Measurements from ENCODE around the gene ORAI3.
A peak's percentile ranks its signal among the peaks of the same experiment; 100 is the strongest.

ORAI3 gene

GRCh38 chr16:30948667-30949649 lies at the start of gene ORAI3:
ORAI3 (plus strand) TSS chr16:30949068; CDS start chr16:30949290, 222 bp downstream.
- H3K27ac ChIP-seq: peak within 1 kb of the TSS; percentile 60
- no peaks in the 10 kb centered on the region for H3K9me3 ChIP-seq (ENCODE audit: severe bottlenecking)
- peak; percentile 35 for DNase-seq
- no peak for TF ChIP-seq CTCF (IDR thresholded peaks at IDR 0.05; ENCODE audit: low read depth, low read length)
- H3K36me3 ChIP-seq: peaks cover 11% of the 10 kb centered on the region
- H3K27me3 ChIP-seq (ENCODE audit: insufficient read depth, low read depth, severe bottlenecking): no peaks in the 10 kb centered on the region
- peak within 1 kb of the TSS; percentile 61 for H3K4me3 ChIP-seq (ENCODE audit: low read depth, low read length)

GRCh38 chr16:30899794-30900193 lies 49.1 kb upstream of the ORAI3 start:
- Histone ChIP-seq H3K27ac (no peak overlapping the region), H3K9me3 (ENCODE audit: severe bottlenecking) (no peaks in the 10 kb centered on the region), H3K27me3 (ENCODE audit: insufficient read depth, low read depth, severe bottlenecking) (no peaks in the 10 kb centered on the region), H3K36me3 (no peaks in the 10 kb centered on the region), H3K4me3 (ENCODE audit: low read depth, low read length) (no peak overlapping the region)
- no peak for TF ChIP-seq CTCF (IDR thresholded peaks at IDR 0.05; ENCODE audit: low read depth, low read length)
- no peak for DNase-seq

- Histone ChIP-seq H3K36me3 (no peaks in the 10 kb centered on the region), H3K4me3 (ENCODE audit: low read depth, low read length) (no peak overlapping the region)
- no peak for TF ChIP-seq CTCF (IDR thresholded peaks at IDR 0.05; ENCODE audit: low read depth, low read length)
These were observed 48.3 kb upstream of the ORAI3 start for GRCh38 chr16:30900588-30900987.

GRCh38 chr16:30901201-30902028 lies 47.5 kb upstream of the ORAI3 start:
- Histone ChIP-seq H3K4me3 (ENCODE audit: low read depth, low read length) (peak overlapping the region; percentile 47), H3K9me3 (ENCODE audit: severe bottlenecking) (no peaks in the 10 kb centered on the region), H3K27me3 (ENCODE audit: insufficient read depth, low read depth, severe bottlenecking) (no peaks in the 10 kb centered on the region), H3K27ac (peak overlapping the region; percentile 68), H3K36me3 (no peaks in the 10 kb centered on the region)
- DNase-seq: no peak
- TF ChIP-seq CTCF (IDR thresholded peaks at IDR 0.05; ENCODE audit: low read depth, low read length): no peak

More at GRCh38 chr16:30900588-30900987, 48.3 kb upstream of the ORAI3 start:
- Histone ChIP-seq H3K27ac (no peak overlapping the region), H3K27me3 (ENCODE audit: insufficient read depth, low read depth, severe bottlenecking) (no peaks in the 10 kb centered on the region), H3K9me3 (ENCODE audit: severe bottlenecking) (no peaks in the 10 kb centered on the region)
- no peak for DNase-seq

GRCh38 chr16:30902029-30902972 lies 46.6 kb upstream of the ORAI3 start:
- TF ChIP-seq CTCF (IDR thresholded peaks at IDR 0.05; ENCODE audit: low read depth, low read length): peak; percentile 35
- no peaks in the 10 kb centered on the region for H3K27me3 ChIP-seq (ENCODE audit: insufficient read depth, low read depth, severe bottlenecking)
- peak overlapping the region; percentile 47 for H3K4me3 ChIP-seq (ENCODE audit: low read depth, low read length)
- peak; percentile 68 for DNase-seq
- no peaks in the 10 kb centered on the region for H3K36me3 ChIP-seq
- no peaks in the 10 kb centered on the region for H3K9me3 ChIP-seq (ENCODE audit: severe bottlenecking)
- H3K27ac ChIP-seq: peak overlapping the region; percentile 79

Data from WERI-Rb-1 (cell line).